GM10248 (cell line): ENCODE data around the gene MINDY3.

Source experiments
- CTCF ChIA-PET: fragments of 300-600 bp; sonication (Branson Sonifier 250); formaldehyde crosslinking; extraction: SDS; loops from one replicate; lab custom pipeline; 2021; ENCODE audit warnings: antibody characterized with exemption; lab: Yijun Ruan, JAX
- POLR2A ChIA-PET: fragments of 350-650 bp; sonication (Branson Sonifier 250); formaldehyde crosslinking; extraction: SDS; loops from one replicate; lab custom pipeline; 2020; ENCODE audit warnings: antibody characterized with exemption; lab: Yijun Ruan, JAX
- DNase-seq: peaks from one replicate; pipeline ENCODE4 v3.0.0; 2012; ENCODE audit errors: extremely low spot score
- CTCF ChIP-seq: IDR thresholded peaks from 2 replicates; pipeline ENCODE4 v1.5.1; 2012; ENCODE audit warnings: mild to moderate bottlenecking, low read depth; ENCODE audit errors: extremely low read depth, missing control alignments, control extremely low read depth

Gene MINDY3

GRCh38 chr10:15745751-15746150 lies 114.6 kb downstream of the MINDY3 start:
- CTCF ChIA-PET, result interaction anchor here (1.1 to 3.4 kb wide), 3 partner anchors 11 to 21 kb away, joined by 3 to 9 read pairs (median 5); no protein-coding TSS in a partner anchor
- TF ChIP-seq CTCF, result no peak
- POLR2A ChIA-PET, result no interaction called here
- DNase-seq, result no peak

- TF ChIP-seq CTCF, result peak; percentile 68
- ChIA-PET CTCF (interaction anchor here (0.8 to 3.4 kb wide), 3 partner anchors 13 to 24 kb away, joined by 3 to 9 read pairs (median 6); partner anchors contain the start of gene ITGA8), POLR2A (no interaction called here)
- DNase-seq, result peak; percentile 47
Measured at GRCh38 chr10:15744217-15744865, 116.0 kb downstream of the MINDY3 start.

- ChIA-PET CTCF (interaction anchor here (1.2 to 3.4 kb wide), 3 partner anchors 14 to 21 kb away, joined by 5 to 9 read pairs (median 6); no protein-coding TSS in a partner anchor), POLR2A (no interaction called here)
- DNase-seq, result no peak
- TF ChIP-seq CTCF, result no peak
Measured at GRCh38 chr10:15743443-15743842, 116.9 kb downstream of the MINDY3 start.

GRCh38 chr10:15742836-15743235 lies 117.5 kb downstream of the MINDY3 start:
- ChIA-PET CTCF (interaction anchor here (0.7 to 1.6 kb wide), 4 partner anchors 8 to 21 kb away, joined by 3 to 6 read pairs (median 5); no protein-coding TSS in a partner anchor), POLR2A (no interaction called here)
- TF ChIP-seq CTCF, result no peak
- no peak for DNase-seq

- DNase-seq, result no peak
- ChIA-PET POLR2A (no interaction called here), CTCF (interaction anchor here (1.1 kb wide), 1 partner anchor 9 kb away, joined by 3 read pairs; no protein-coding TSS in a partner anchor)
- no peak for TF ChIP-seq CTCF
Measured at GRCh38 chr10:15742102-15742501, 118.2 kb downstream of the MINDY3 start.

- no peak for TF ChIP-seq CTCF
- no peak for DNase-seq
- ChIA-PET POLR2A (no interaction called here), CTCF (no interaction called here)
Measured at GRCh38 chr10:15741581-15741980, 118.7 kb downstream of the MINDY3 start.
